Subcutaneous abdominal adipose tissue (tissue), 5 donors: ENCODE data around the gene CFL2.

Experiments used
- H3K27ac ChIP-seq: one replicate; pipeline ENCODE4 v1.7.0; 2013; ENCODE audit warnings: low read depth, mild to moderate bottlenecking, inconsistent platforms, low read length, moderate library complexity
- H3K27me3 ChIP-seq, 5 donors: one replicate each; pipeline ENCODE4 v1.7.0; 2013; ENCODE audit warnings: low read length in 5 of 5, inconsistent platforms in 1 of 5; ENCODE audit not compliant: control insufficient read depth in 5 of 5, insufficient read depth in 4 of 5
- H3K36me3 ChIP-seq, 5 donors: one replicate each; pipeline ENCODE4 v1.7.0; 2013; ENCODE audit warnings: low read length in 5 of 5; ENCODE audit not compliant: control insufficient read depth in 5 of 5, insufficient read depth in 5 of 5
- H3K4me1 ChIP-seq, 5 donors: one replicate each; pipeline ENCODE4 v1.7.0; 2013; ENCODE audit warnings: low read length in 5 of 5, mild to moderate bottlenecking in 3 of 5, moderate library complexity in 1 of 5; ENCODE audit not compliant: control insufficient read depth in 5 of 5, insufficient read depth in 5 of 5
- H3K4me3 ChIP-seq, 5 donors: one replicate each; pipeline ENCODE4 v1.7.0; 2013; ENCODE audit warnings: low read length in 5 of 5, low read depth in 1 of 5
- H3K9ac ChIP-seq, 5 donors: one replicate each; pipeline ENCODE4 v1.7.0; 2013; ENCODE audit warnings: low read length in 5 of 5, mild to moderate bottlenecking in 4 of 5, moderate library complexity in 3 of 5
- H3K9me3 ChIP-seq, 5 donors: one replicate each; pipeline ENCODE4 v1.7.0; 2013; ENCODE audit warnings: low read length in 5 of 5; ENCODE audit not compliant: control insufficient read depth in 5 of 5
- donor health status: healthy.
- donor health status: healthy.
- donor health status: healthy.
- donor health status: healthy.
- donor health status: healthy.

Gene CFL2

DNA sequence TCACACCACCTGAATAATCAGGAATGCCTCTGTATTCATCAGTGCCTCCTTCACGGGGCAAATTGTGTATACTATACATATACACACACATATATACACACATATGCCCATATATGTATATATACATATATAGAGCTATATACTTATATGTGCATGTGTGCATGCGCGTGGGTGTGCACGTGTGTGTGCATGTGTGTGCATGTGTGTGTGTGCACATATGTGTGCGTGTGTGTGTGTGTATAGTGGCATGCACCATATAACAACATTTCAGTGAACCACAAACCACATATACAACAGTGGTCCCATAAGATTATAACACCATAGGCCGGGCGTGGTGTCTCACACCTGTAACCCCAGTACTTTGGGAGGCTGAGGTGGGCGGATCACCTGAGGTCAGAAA is 35.7 kb downstream of the CFL2 start:
- H3K9ac ChIP-seq, result no peak overlapping the region
- H3K9me3 ChIP-seq, result no peaks in the 10 kb centered on the region
- H3K27me3 ChIP-seq, result no peaks in the 10 kb centered on the region
- H3K27ac ChIP-seq, result no peak overlapping the region
- H3K4me1 ChIP-seq, result peaks cover 0 to 6% (median 0%) of the 10 kb centered on the region in 5 donors
- no peaks in the 10 kb centered on the region for H3K36me3 ChIP-seq
- H3K4me3 ChIP-seq, result no peak overlapping the region

GRCh38 chr14:34678306-34678705 is 36.1 kb downstream of the CFL2 start:
- H3K27ac ChIP-seq, result no peak overlapping the region
- H3K27me3 ChIP-seq, result no peaks in the 10 kb centered on the region

DNA sequence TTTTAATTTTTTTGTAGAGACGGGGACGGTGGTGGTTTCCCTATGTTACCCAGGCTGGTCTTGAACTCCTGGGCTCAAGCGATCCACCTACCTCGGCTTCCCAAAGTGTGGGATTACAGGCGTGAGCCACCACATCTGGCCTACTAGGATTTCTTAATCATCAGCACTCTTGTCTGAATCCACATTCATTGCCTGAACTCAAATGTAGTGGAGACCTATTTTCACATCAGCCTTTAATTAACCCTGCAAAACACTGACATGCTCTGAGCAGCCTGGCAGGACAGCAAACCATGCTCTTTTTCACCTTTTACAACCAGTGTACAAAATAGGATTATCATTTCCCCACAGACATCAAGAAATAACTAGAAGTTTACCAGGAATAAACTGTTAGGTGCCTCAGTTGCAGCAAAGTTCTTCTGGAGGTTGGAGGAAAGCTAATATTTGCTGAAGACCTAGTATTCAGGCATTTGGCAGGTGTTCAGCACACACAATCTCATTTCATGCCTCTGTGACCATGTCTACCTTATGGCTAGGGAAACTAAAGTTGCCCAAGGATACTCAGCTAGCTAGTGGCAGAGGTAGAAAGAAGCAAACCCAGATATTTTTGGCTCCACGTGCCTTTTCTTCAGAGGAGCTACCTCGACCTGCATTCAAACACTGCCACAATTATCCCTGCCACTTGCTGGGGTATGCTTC is 37.7 kb downstream of the CFL2 start:
- no peaks in the 10 kb centered on the region for H3K36me3 ChIP-seq
- no peak overlapping the region for H3K9ac ChIP-seq
- H3K9me3 ChIP-seq, result no peaks in the 10 kb centered on the region
- no peak overlapping the region for H3K4me3 ChIP-seq
- peaks cover 0 to 4% (median 0%) of the 10 kb centered on the region in 5 donors for H3K4me1 ChIP-seq
- H3K27me3 ChIP-seq, result no peaks in the 10 kb centered on the region
- no peak overlapping the region for H3K27ac ChIP-seq

More at GRCh38 chr14:34678306-34678705, 36.1 kb downstream of the CFL2 start:
- no peaks in the 10 kb centered on the region for H3K9me3 ChIP-seq
- H3K4me1 ChIP-seq, result peaks cover 0 to 6% (median 0%) of the 10 kb centered on the region in 5 donors
- no peaks in the 10 kb centered on the region for H3K36me3 ChIP-seq
- no peak overlapping the region for H3K4me3 ChIP-seq
- no peak overlapping the region for H3K9ac ChIP-seq

GRCh38 chr14:34673702-34674101 is 40.7 kb downstream of the CFL2 start:
- Histone ChIP-seq H3K9ac (no peak overlapping the region), H3K4me1 (no peaks in the 10 kb centered on the region), H3K9me3 (no peaks in the 10 kb centered on the region), H3K27ac (no peak overlapping the region), H3K36me3 (no peaks in the 10 kb centered on the region), H3K27me3 (no peaks in the 10 kb centered on the region), H3K4me3 (no peak overlapping the region)

- no peaks in the 10 kb centered on the region for H3K36me3 ChIP-seq
- no peaks in the 10 kb centered on the region for H3K4me1 ChIP-seq
- H3K27me3 ChIP-seq, result no peaks in the 10 kb centered on the region
- no peak overlapping the region for H3K4me3 ChIP-seq
- H3K9me3 ChIP-seq, result no peaks in the 10 kb centered on the region
- H3K27ac ChIP-seq, result no peak overlapping the region
- H3K9ac ChIP-seq, result no peak overlapping the region
Observed at GRCh38 chr14:34671716-34672115, 42.7 kb downstream of the CFL2 start.

- H3K9me3 ChIP-seq, result no peaks in the 10 kb centered on the region
- no peaks in the 10 kb centered on the region for H3K27me3 ChIP-seq
- no peak overlapping the region for H3K27ac ChIP-seq
- H3K9ac ChIP-seq, result no peak overlapping the region
- peaks cover 0 to 7% (median 0%) of the 10 kb centered on the region in 5 donors for H3K4me1 ChIP-seq
- no peak overlapping the region for H3K4me3 ChIP-seq
- H3K36me3 ChIP-seq, result no peaks in the 10 kb centered on the region
Observed at GRCh38 chr14:34668111-34668510, 46.3 kb downstream of the CFL2 start.

GRCh38 chr14:34667007-34667406 is 47.4 kb downstream of the CFL2 start:
- Histone ChIP-seq H3K4me3 (no peak overlapping the region), H3K4me1 (peaks cover 0 to 7% (median 0%) of the 10 kb centered on the region in 5 donors), H3K9me3 (no peaks in the 10 kb centered on the region), H3K9ac (no peak overlapping the region), H3K36me3 (no peaks in the 10 kb centered on the region), H3K27ac (no peak overlapping the region), H3K27me3 (no peaks in the 10 kb centered on the region)

DNA sequence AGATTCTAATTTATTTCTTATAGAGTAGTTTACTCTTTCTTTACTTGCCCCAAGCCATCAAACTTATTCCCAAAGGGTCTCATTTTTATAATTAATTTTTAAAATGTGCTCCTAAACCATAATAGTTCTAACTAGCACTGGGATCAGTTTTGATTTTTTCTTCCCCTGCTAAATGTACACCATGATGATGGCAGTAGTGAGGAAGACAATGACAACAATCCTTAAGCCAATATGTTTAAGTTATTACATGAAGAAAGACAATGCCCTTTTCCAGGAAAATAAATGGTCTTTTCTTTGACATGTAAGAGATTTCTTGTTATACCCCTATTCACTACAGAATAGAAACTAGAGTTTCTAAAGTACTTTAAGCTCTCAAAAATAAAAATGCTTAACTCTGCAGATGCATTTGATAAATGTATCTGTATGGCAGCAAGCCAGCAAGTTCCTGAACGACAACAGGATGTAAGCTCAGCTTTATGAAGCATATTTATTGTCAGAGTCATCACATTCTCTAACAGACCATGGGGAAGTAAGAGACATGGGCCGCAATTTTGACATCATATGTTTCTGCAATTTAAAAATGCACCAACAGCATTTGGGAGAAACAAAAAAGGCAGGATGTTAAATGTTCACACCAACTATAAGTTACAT is 48.5 kb downstream of the CFL2 start:
- no peak overlapping the region for H3K9ac ChIP-seq
- no peak overlapping the region for H3K27ac ChIP-seq
- no peaks in the 10 kb centered on the region for H3K36me3 ChIP-seq
- H3K4me3 ChIP-seq, result no peak overlapping the region
- H3K9me3 ChIP-seq, result peaks cover 0 to 4% (median 0%) of the 10 kb centered on the region in 5 donors
- H3K27me3 ChIP-seq, result no peaks in the 10 kb centered on the region
- peaks cover 0 to 7% (median 0%) of the 10 kb centered on the region in 5 donors for H3K4me1 ChIP-seq

- Histone ChIP-seq H3K4me3 (no peak overlapping the region), H3K27me3 (no peaks in the 10 kb centered on the region), H3K27ac (no peak overlapping the region), H3K9ac (no peak overlapping the region), H3K4me1 (peaks cover 0 to 7% (median 0%) of the 10 kb centered on the region in 5 donors), H3K9me3 (peaks cover 0 to 6% (median 2%) of the 10 kb centered on the region in 5 donors), H3K36me3 (no peaks in the 10 kb centered on the region)
Observed at GRCh38 chr14:34662561-34663088, 51.8 kb downstream of the CFL2 start.

GRCh38 chr14:34660796-34661195 is 53.6 kb downstream of the CFL2 start:
- H3K9me3 ChIP-seq, result peaks cover 0 to 6% (median 2%) of the 10 kb centered on the region in 5 donors
- no peak overlapping the region for H3K4me3 ChIP-seq

More at GRCh38 chr14:34660796-34661195, 53.6 kb downstream of the CFL2 start:
- no peaks in the 10 kb centered on the region for H3K36me3 ChIP-seq
- no peak overlapping the region for H3K27ac ChIP-seq
- peaks cover 0 to 3% (median 0%) of the 10 kb centered on the region in 5 donors for H3K4me1 ChIP-seq
- H3K9ac ChIP-seq, result no peak overlapping the region
- H3K27me3 ChIP-seq, result no peaks in the 10 kb centered on the region
